SHP77 treated with DMSO at 0.1 percent for 48 hours (cell line): ENCODE results near the gene BRAT1.

Experiments
- DNase-seq: peaks from one replicate; lab custom pipeline; 2025; lab: John Stamatoyannopoulos, UW

The BRAT1 gene

DNA sequence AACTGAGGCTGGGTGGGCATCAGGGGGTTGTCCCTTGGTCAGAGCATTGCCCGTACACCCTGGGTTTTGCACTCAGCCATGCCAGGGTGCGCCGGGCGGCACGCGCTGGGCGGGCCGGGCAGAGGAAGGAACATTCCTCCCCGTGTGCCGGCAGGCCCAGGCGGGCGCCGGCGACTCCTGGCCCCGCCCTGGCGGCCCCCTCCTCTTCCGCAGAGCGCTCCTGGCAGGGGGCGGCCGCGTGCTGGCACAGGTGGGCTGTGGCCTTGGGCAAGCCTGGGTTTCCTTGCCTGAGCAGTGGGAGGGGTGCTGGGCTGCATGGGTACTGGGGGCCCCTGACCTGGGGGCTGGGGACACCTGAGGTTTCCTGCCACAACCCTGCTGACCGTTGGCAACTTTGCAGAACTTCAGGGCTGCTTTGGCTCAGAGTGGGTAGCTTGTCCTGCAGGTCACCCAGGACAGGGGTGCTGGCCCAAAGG, 31.8 kb downstream of the BRAT1 start:
- DNase-seq = no peak

DNA sequence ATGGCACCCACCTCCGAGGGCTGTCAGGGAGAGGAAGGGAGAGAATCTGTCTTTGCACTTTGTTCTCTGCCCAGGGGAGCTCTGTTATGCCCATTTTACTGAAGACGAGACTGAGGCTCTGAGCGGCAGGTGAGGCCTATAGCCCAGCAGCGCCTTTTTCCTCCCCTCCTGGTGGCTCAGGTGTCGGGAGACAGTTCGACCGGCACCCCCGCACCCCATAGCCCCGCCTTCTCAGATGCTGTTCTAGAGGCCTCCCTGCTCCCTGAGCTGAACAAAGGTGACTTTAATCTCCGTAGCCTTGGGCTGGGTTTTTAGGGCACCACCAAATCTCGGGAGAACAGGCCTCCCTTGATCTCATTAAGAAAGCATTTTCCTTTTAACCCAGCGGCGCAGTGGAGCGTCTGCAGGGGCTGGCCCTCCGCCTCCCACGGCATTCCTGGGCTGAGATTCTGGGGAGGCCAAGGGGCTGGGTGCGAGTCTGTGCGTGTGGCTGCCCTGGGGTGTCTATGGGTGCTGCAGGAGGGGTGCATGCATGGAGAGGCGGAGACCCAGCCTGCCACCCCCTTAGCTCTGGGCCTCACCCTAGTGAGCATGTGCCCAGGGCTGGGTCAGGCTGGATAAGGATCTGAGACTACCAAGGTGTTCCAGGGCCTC, 32.4 kb downstream of the BRAT1 start:
- no peak for DNase-seq

DNA sequence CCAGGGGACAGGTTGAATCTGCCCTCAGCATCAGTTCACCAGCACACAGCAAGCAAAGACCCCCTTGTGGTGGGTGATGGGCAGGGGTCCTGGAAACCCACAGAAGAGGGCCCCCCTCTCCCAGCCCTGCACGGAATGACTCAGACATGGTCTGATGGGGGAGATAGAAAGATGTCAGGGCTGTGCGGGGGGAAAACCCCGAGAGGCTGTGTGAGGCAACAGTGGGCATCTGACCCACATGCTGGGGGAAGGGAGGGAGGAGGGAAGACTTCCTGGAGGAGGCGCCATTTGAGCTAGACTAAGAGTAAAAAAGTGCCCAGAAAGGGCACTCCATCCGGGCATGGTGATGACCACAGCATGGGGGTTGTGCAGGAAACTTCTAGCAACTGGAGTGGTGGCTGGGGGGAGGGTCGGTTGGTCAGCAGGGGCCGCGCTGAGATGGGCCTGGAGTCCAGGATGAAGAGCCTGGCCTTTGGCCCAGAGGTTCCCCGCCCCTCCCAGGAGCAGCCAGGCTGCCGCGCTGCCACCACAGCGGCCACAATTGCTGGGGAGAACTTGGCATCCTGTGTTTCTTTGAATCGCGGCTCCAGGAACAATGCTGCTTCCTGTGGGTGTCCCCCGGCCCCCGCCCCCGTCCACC, 33.3 kb downstream of the BRAT1 start:
- no peak for DNase-seq

DNA sequence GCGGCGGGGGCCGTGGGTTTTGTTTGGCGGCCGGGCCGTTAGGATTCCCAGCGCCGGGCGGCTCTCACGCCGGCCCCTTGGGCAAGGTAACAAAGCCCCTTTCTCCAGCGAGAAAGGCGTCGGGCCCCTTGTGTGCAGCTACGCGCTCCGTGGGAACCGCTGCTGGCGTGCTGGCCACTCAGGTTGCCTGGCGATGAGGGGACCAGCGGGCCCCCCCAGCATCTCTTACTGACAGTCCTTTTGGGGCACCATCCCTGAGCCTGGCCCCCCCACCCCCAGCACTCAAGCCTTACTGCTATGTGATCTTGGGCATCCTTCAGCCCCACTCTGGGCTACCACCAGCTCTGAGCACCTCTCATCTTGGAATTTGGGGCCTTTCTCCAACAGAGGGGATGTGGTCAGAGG, 34.0 kb downstream of the BRAT1 start:
- DNase-seq = no peak

DNA sequence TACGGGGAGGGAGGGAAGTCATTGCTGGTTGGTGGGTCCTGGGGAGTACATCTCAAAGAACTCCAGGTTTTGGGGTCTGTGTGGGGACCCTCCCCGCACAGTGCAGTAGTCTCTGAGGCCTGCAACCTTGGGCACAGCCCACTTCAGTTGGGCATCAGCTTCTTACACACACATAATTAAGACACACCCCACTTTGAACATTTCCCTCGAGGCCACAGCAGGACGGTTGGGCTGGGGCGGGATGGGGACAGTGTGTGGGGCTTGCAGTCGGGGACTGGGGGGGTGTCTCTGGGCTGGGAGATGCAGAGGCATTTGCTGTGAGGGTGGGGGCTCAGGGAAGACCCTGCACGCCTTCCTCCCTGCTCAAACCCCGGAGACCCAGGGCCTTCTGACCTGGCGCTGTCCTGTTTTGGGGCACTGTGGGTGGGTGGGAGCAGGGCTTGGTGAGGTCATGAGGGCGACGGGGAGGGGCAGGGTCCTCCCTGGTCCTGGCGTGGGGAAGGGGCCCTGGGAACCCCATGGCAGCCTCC, 34.5 kb downstream of the BRAT1 start:
- no peak for DNase-seq

DNA sequence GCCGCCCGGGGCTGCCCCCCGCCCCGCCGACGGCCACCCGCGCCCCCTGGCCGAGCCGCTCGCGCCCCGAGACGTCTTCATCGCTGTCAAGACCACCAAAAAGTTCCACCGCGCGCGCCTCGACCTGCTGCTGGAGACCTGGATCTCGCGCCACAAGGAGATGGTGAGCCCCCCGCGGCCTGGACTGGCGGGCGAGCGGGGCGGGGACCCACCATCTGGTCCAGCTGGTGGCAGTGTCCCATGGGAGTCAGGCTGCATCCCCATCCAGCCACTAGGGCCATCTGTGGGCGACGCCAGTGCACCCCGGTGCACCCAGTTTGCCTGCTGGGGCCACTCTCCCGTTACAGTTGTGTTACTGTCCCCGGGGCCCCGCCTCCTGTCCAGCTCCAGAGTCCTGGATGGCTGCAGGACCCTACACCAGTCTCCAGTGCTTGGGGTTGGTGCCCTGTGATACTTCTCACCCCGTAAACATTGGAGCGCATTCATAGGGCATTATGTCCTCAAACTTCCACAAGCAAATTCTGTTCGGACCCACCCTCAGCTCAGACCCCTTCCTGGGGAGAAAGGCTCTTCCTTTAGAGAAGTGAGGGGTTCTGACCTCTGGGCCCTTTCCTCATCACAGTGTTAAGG, 35.1 kb downstream of the BRAT1 start:
- no peak for DNase-seq

DNA sequence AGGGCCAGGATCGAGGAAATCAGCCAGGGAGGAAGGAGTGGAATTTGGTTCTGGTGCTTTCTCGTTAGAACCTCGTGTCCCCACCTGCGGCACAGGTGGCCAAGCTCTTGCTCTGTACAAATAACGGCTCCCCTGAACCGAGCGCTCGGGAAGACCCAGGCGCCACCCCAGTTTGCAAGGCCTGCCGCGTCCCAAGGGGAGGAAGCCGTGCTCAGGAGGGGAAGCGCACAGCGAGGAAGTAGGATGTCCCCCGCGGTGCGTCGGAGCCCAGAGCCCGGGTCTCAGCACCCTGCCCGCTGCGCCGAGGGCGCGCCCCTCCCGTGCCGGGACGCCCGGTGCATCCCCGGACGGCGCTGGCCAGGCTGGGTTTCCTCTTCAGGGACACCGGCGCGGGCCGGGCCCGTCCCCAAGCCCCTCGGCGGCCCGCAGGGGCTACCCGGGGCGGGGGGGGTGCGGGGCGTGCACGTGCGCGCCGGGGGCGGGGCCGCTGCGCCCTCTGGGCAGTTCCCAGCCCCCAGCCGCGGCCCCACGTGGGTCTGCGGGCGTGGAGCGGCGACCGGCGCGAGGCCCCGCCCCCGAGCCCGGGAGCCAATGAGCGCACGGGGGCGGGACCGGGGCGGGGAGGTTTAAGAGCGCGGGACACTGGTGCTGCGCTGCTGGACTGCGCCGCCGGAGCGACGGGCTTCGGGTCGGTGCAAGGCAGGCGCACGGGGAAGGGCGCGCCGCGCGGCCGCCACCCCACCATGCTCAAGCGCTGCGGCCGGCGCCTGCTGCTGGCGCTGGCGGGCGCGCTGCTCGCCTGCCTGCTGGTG, 36.0 kb downstream of the BRAT1 start, which contains the start of gene LFNG:
Gene LFNG, plus strand, starts transcription at position 656 of the 812 bp plus-strand sequence. Its CDS starts 88 bp downstream, at position 744.
- DNase-seq = peak; percentile 88

DNA sequence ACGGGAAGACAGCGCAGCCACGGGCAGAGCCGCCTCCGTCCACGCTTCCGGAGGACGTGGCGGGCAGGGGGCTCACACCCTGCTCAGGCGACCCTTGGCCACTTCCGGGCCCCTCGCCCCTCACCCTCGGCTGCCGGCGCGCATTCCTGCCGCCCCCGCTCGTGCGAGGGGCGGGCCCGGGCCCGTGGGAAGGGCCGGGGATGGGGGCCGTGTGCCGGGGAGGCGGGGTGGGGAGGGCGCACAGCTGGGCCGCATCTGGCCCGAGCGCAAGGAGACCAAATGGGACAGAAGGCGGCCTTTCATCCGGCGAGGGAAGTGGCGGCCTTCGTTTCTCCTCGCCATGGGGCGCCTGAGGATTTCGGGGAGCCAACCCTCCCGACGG, 36.6 kb downstream of the BRAT1 start:
- DNase-seq = no peak

DNA sequence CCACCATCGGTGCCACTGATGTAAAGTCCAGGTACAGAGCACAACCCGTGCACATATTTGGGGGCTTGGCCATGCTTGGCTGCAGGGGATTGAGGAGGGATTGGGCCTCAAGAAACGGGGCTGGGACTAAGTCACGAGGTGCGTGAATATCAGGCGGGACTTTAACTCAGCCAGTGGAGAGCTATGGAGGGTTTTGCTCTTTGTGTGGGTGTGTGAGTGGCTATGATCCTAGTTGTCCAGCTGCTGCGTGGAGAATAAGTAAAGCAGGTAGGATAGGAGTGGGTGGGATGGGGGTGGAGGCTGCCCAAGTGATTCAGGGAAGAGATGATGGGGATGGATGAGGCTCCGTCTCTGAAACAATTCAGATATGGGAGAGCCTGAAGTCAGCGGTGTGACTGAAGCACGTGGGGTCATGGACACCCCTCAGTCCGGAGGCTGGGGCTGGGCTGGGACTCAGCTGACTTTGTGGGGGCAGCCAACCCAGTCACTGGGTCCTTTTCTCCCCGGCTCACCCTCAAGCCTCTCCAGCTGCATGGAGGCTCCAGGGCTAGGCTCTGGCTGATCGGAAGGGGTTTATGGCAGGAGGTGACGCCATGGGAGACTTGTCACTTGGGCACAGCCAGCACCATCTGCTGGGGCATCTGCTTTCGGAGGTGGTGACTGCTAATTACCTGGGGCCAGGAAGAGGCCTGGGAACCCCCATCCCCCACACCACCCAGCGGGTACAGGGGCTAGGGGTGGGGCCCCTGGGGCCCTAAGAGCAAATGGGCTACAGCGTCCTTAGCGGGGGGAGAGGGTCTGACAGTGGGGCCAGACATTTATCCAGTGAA, 37.4 kb downstream of the BRAT1 start:
- DNase-seq = peak; percentile 79

DNA sequence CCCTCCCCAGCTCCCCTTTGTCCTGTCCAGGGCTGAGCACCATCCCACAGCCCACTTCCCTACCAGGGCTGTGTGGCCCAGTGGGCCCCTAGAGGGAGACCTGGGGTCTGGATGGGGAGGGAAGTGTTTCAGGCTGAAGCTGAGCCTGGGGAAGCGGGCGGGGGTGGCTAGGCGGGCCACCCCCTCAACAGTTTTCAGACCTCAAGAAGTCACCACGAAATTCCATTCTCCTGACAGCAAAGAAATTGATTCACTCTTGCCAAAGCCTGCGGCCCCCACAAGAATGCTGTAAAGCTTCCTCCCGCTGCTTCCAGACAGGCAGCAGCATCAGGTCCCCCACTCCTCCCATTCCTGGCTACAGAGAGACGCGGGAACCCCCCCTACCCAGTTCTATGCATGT, 38.3 kb downstream of the BRAT1 start:
- no peak for DNase-seq

DNA sequence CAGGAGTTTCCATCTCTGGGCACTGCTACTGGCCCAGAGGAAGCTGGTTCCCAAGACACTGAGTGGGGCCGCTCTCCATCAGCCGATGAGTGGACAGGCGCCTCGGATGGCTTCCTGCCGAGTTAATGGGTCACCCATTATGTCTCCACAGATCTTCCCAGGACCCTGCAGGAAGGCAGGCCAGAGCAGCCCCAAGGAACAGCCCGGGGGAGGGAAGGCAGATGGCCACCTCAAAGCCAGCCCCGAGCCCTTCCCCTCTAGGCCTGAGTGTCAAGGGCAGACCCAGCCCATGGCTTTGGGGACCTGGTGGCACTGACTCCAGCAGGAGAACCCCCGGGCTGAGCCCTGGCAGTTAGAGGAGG, 39.1 kb downstream of the BRAT1 start:
- DNase-seq = no peak

DNA sequence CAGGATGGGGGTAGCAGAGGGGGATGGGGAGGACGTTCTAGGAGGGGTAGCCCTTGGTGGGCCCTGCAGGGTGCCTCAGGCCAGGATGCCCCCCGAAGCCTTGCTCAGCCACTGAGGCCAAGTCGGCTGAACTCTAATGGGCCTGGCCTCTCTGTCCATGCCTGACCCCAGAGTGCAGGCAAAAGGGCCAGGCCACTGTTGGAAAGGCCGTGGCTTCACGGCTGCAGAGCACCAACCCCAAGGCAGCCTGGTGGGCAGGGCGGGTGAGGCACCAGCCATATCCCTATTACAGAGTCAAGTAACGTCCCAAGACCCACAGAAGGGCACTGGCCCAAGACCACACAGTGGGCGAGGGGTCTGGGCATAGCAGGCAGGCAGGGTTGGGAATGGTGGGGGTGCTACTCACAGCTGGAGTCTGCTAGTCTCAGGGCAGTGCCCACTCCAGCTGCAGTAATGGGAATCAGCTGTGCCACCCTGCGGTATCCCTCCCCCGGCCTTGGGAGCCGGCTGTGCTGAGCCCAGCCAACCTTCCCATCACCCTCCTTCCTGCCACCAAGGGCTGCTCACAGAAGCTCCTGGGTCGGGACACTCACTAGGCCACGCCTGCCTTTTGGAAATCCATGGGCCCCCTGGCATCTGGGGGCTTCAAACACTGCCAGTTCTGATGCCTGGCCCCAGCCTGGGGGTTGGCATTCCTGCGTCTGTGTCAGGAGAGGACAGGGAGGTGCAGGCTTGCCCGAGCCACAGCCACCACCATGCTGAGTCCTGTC, 39.7 kb downstream of the BRAT1 start:
- DNase-seq = no peak

DNA sequence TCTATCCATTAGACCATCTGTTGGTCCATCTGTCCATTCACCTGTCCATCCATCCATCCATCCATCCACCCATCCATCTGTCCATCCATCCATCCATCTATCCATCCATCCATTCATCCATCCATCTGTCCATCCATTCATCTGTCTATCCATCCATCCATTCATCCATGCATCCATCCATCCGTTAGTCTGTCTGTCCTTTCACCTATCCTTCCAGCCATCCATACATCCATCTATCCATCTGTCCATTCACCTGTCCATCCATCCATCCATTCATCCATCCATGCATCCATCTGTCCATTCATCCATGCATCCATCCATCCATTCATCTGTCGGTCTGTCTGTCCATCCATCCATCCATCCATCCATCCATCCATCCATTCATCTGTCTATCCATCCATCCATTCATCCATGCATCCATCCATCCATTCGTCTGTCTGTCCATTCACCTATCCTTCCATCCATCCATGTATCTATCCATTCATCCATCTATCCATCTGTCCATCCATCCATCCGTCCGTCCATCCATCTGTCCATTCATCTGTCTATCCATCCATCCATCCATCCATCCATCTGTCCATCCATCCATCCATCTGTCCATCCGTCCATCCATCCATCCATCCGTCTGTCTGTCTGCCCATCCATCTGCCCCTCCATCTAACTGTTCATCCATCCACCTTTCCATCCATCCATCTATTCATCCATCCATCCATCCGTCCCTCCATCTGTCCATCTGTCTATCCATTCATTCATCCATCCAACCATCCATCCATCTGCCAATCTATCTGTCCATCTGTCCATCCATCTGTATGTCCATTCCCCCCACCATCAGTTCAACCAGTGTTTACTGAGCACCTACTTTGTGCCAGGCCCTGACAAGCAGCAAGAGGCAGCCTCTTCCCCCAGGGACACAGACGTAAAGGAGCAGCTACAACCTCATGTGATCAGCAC, 40.6 kb downstream of the BRAT1 start:
- no peak for DNase-seq

DNA sequence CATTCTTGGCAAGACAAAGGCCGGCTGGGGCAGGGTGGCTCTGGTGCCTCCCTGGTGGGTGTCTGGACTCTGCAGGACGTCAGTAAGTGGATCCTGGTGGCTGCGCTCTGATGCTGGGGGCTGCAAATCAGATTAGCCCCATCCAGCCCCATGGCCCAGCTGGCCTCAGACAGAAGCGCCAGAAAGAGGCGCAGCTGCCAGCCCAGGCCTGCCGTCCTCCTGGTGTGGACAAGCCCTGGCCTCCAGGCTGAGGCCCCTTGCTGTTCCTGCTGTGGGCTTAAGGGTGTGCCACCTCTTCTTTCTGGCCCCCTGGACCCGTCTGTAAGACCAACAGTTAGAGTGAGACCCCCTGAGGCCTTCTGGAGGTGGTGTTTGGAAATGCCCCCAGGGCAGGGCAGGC, 41.6 kb downstream of the BRAT1 start:
- no peak for DNase-seq

DNA sequence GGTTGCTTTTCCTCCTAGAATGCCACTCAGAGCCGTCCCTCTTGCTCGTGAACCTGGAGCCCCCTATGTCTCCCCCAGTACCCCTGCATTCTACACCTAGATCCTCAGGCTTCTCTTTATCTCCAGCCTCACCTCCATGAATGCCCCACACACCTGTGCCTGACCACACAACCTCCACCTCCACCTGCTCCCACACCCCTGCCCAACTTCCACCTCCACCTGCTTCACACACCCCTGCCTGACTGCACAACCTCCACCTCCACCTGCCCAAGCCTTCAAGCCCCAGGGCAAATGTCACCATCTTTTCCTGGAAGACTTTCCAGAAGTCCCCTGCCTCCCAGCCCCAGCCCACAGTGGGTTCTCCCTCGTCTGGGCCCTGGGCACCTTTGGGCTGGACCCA, 42.6 kb downstream of the BRAT1 start:
- no peak for DNase-seq

DNA sequence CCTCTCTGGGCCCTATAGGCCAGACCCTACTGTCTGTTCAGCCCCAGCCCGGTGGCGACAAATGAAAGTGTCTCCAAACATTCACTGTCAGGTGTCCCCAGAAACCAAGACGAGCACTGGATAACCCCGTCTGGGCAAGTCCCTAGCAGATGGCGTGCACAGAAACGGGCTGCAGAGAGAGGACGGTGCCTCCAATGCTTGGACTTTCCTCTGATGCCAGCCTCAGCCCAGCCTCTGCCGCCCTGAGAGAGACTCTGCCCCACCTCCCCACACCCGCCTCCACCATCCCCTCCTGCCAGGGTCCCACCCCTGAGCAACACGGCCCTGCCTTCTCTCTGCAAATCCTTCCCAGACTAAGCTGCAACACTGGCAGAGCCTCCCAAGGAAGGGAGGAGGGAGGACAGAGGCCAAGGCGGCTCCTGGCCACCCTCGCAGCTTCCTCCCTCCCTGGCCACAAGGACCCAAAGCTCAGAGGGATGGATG, 43.1 kb downstream of the BRAT1 start:
- no peak for DNase-seq

DNA sequence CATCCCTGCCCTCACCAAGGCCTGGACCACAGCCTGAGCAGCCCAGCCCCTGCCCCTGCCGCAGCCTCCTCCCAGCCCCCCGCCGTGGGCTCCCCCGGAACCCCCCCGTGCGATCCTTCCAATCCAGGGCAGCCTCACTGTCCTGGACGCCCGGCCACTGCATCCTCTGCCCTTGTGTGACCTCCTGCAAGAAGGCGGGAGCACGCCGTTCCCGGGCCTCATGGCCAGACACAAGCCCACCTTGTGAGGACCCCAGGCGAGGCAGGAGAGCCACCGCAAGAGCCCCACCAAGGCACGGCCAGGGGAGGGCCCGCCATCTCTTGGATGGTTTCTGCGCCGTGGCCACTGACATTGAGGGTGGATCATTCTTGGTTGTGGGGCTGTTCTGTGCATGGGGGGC, 43.6 kb downstream of the BRAT1 start:
- no peak for DNase-seq

DNA sequence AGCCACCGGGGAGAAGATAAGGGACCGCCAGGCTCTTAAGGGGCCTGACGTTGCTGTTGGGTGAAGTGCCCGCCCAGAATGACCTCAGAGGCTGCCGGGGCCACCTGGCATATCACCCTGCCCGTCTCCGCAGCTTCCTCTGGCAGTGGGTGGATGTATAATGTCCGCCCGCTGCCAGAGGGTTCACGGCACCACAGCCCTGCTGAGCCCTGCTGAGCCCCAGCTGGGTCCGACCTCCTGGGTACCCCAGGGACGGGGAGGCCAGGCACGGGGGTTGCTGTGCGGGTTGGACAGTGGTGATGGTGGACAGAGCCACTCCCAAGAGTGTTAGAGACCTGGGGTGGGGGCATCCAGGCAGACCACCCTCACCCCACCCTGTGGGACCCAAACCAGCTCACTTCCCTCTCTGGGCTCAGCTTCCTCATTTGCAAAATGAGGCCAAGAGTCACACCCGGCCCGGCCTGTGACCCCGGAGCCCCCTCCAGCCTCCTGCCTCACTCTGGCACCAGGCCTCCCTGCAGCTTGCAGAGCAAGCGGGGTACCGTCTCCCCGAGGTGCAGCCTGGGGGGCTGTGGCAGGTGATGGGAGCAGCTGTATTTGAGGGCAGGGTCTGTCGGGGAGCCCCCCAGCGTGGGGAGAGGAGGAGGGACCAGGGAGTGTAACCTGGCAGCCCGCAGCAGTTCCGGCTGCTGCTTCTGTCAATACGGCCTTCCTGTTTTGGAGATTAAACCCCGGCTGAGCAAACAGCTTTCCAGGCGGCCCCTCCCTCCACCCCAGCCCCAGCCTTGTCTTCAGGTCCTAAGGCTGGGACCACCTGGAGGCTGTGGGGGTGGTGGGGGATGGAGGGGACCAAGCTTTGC, 44.2 kb downstream of the BRAT1 start:
- DNase-seq = peak; percentile 89
